ENCODE measurements around the gene FRYL. TPM values are rescaled to one million over a fixed set of nuclear protein-coding genes. Genes with fewer than 3 reads are reported as not detected.

Gene FRYL
- total and polyA plus RNA-seq, 2 donors (not counting 1 experiment from before 2014, with no cell fraction given), result 20.3 to 61.4 TPM

DNA sequence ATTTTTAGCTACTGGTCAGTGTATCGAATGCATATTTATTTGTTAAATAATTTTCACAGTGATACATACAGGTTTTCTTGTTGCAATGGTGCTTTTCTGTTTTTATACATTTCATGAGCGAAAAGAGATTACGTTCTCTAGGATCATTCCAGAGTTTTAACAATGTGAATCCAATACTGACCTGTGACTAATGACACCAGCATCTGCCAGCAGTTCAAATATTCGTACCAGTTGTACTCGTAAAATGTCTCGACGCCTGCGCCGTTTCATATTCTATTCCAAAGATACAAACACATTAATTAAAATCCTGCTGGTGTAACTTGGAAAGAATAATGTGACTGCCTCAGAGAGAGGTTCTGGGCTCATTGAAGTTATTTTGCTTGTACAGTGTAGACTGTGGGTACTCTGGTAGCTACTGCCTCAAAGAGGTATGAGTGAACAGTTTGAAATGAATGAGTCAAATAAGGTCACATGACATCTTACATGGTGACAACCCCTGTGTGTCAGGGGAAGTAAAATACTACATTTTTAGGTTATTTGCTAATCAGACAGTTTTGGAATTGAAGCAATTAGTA, 209.3 kb downstream of the FRYL start:
- no peak overlapping the region for H3K4me3 ChIP-seq (replicated peaks in 1 of 4; ENCODE audit: control extremely low read depth in 1 of 4, insufficient read depth in 1 of 4, low read depth in 3 of 4, low read length in 4 of 4)
- no peak overlapping the region for H3K9ac ChIP-seq (ENCODE audit: insufficient read depth, low read length)
- no peaks in the 10 kb centered on the region for H3K27me3 ChIP-seq (ENCODE audit: control insufficient read depth, insufficient read depth, low read length)
- DNase-seq (ENCODE audit: low read depth in 2 of 2), result peak; percentile 44 to 85
- peaks cover 2% of the 10 kb centered on the region for H3K4me1 ChIP-seq (ENCODE audit: control insufficient read depth, extremely low read depth, insufficient read depth, low read length)
- H3K27ac ChIP-seq (ENCODE audit: insufficient read depth, low read length), result no peak overlapping the region
- TF ChIP-seq EZH2 (IDR thresholded peaks at IDR 0.05; ENCODE audit: low read length, missing control alignments), result no peak
- TF ChIP-seq CTCF (conservative IDR thresholded peaks at IDR 0.05 in 1 of 2, IDR thresholded peaks at IDR 0.05 in 1 of 2; ENCODE audit: low read depth in 1 of 2, low read length in 2 of 2), result no peak
- H3K9me3 ChIP-seq (ENCODE audit: control insufficient read depth, insufficient read depth, low read depth, low read length), result no peaks in the 10 kb centered on the region
- no peaks in the 10 kb centered on the region for H4K20me1 ChIP-seq (ENCODE audit: control insufficient read depth, extremely low read depth, insufficient read depth, low read length)
- H3K36me3 ChIP-seq (ENCODE audit: control insufficient read depth, insufficient read depth, low read length), result no peaks in the 10 kb centered on the region
- no peak overlapping the region for H3K4me2 ChIP-seq (ENCODE audit: extremely low read depth, insufficient read depth, low read length)
- no peak overlapping the region for H2AFZ ChIP-seq (ENCODE audit: low read length)
- no peaks in the 10 kb centered on the region for H3K79me2 ChIP-seq (ENCODE audit: control insufficient read depth, insufficient read depth, low read length)

DNA sequence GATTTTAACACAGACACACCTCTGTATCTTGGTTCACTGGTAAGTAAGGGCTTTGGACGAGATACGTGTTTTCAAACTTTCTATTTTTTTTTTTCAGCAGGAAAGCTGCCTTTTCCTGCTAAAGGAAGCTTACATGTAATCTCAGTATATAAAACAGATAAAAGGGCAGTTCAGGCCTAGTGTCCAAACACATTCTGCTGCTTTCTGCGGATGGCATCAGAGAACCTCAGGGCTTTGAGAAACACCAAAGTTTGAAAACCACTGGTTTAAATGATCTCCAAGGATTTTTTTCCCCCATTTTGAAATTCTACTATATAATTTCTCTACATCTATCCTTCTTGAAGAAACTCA, 214.1 kb downstream of the FRYL start:
- peaks cover 1% of the 10 kb centered on the region for H3K36me3 ChIP-seq (ENCODE audit: control insufficient read depth, insufficient read depth, low read length)
- no peak overlapping the region for H2AFZ ChIP-seq (ENCODE audit: low read length)
- no peaks in the 10 kb centered on the region for H3K27me3 ChIP-seq (ENCODE audit: control insufficient read depth, insufficient read depth, low read length)
- DNase-seq (ENCODE audit: low read depth in 2 of 2), result no peak
- no peaks in the 10 kb centered on the region for H3K4me1 ChIP-seq (ENCODE audit: control insufficient read depth, extremely low read depth, insufficient read depth, low read length)
- no peak overlapping the region for H3K27ac ChIP-seq (ENCODE audit: insufficient read depth, low read length)
- no peak overlapping the region for H3K4me2 ChIP-seq (ENCODE audit: extremely low read depth, insufficient read depth, low read length)
- no peaks in the 10 kb centered on the region for H3K79me2 ChIP-seq (ENCODE audit: control insufficient read depth, insufficient read depth, low read length)
- H3K4me3 ChIP-seq (replicated peaks in 1 of 4; ENCODE audit: control extremely low read depth in 1 of 4, insufficient read depth in 1 of 4, low read depth in 3 of 4, low read length in 4 of 4), result no peak overlapping the region
- H3K9me3 ChIP-seq (ENCODE audit: control insufficient read depth, insufficient read depth, low read depth, low read length), result no peaks in the 10 kb centered on the region
- TF ChIP-seq EZH2 (IDR thresholded peaks at IDR 0.05; ENCODE audit: low read length, missing control alignments) (no peak), CTCF (conservative IDR thresholded peaks at IDR 0.05 in 1 of 2, IDR thresholded peaks at IDR 0.05 in 1 of 2; ENCODE audit: low read depth in 1 of 2, low read length in 2 of 2) (no peak)
- no peaks in the 10 kb centered on the region for H4K20me1 ChIP-seq (ENCODE audit: control insufficient read depth, extremely low read depth, insufficient read depth, low read length)
- H3K9ac ChIP-seq (ENCODE audit: insufficient read depth, low read length), result no peak overlapping the region

DNA sequence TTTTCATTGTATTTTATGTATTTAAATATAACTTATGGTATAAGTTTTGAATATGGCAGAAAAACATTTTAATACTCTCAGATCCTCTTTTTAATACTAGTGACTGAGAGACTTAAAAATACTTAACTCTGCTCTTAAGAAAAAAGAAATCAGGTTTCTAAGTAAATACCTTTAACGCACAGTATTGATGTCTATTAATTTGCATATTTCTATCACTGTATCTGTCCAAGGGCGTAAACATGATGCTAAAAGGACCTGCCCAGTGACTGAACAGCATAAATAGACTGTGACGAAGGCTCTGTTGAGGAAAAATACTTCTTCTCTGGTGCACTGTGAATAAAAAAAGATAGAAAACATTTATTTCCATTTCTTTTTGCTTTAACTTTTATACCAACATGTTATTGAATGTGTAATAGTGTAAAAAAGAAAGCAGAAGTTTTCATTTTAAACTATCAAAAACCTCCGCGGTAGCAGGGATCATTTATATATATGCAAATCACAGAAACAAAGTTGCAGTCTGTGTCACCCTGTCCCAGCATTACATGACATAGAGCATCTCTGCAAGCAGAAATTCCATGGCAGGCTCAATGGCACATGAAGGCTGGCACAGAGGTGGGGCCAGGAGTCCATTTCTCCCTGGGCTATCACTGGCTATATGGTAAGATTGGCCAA, 214.6 kb downstream of the FRYL start:
- no peaks in the 10 kb centered on the region for H3K27me3 ChIP-seq (ENCODE audit: control insufficient read depth, insufficient read depth, low read length)
- no peaks in the 10 kb centered on the region for H3K4me1 ChIP-seq (ENCODE audit: control insufficient read depth, extremely low read depth, insufficient read depth, low read length)
- no peak for DNase-seq (ENCODE audit: low read depth in 2 of 2)
- H2AFZ ChIP-seq (ENCODE audit: low read length), result no peak overlapping the region
- no peaks in the 10 kb centered on the region for H3K9me3 ChIP-seq (ENCODE audit: control insufficient read depth, insufficient read depth, low read depth, low read length)
- H4K20me1 ChIP-seq (ENCODE audit: control insufficient read depth, extremely low read depth, insufficient read depth, low read length), result no peaks in the 10 kb centered on the region
- H3K79me2 ChIP-seq (ENCODE audit: control insufficient read depth, insufficient read depth, low read length), result no peaks in the 10 kb centered on the region
- H3K4me3 ChIP-seq (replicated peaks in 1 of 4; ENCODE audit: control extremely low read depth in 1 of 4, insufficient read depth in 1 of 4, low read depth in 3 of 4, low read length in 4 of 4), result no peak overlapping the region
- H3K27ac ChIP-seq (ENCODE audit: insufficient read depth, low read length), result no peak overlapping the region
- H3K36me3 ChIP-seq (ENCODE audit: control insufficient read depth, insufficient read depth, low read length), result peaks cover 1% of the 10 kb centered on the region
- H3K4me2 ChIP-seq (ENCODE audit: extremely low read depth, insufficient read depth, low read length), result no peak overlapping the region
- TF ChIP-seq CTCF (conservative IDR thresholded peaks at IDR 0.05 in 1 of 2, IDR thresholded peaks at IDR 0.05 in 1 of 2; ENCODE audit: low read depth in 1 of 2, low read length in 2 of 2) (no peak), EZH2 (IDR thresholded peaks at IDR 0.05; ENCODE audit: low read length, missing control alignments) (no peak)
- no peak overlapping the region for H3K9ac ChIP-seq (ENCODE audit: insufficient read depth, low read length)

All from fibroblast of lung (primary cell).